Hepatocyte (in vitro differentiated cells): Measurements from ENCODE around the gene NLRX1.

Experiments used
- EZH2 ChIP-seq: fragments of 200-600 bp; sonication (generic); IDR thresholded peaks from 2 replicates; pipeline ENCODE4 v1.6.1; 2016; ENCODE audit warnings: antibody characterized with exemption, mild to moderate bottlenecking, borderline replicate concordance
- TF ChIP-seq, protein P1 (sequence below): fragments of 200-600 bp; sonication (generic); IDR thresholded peaks from 2 replicates; pipeline ENCODE4 v1.5.1; 2016; ENCODE audit warnings: antibody characterized with exemption, mild to moderate bottlenecking; ENCODE audit not compliant: poor library complexity

DNA sequence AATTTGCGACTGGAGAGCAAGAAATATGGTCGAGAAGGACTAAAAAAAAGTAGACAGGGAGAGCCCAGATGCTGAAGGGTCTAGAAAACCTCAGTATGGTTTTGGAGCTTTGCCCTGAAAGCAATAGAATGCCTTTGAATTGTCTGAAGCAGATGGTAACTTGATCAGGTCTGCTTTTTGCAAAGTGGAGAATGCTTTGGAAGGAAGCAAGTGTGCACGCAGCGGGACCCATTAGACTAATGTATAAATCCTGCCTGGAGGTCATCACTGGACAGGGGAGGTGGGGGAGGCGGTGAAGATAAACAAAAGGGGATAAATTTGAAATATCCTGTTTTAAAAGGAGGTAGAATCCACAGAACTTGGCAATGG is 47.9 kb upstream of the NLRX1 start:
- no peak for TF ChIP-seq EZH2
- TF ChIP-seq, protein P1, sequence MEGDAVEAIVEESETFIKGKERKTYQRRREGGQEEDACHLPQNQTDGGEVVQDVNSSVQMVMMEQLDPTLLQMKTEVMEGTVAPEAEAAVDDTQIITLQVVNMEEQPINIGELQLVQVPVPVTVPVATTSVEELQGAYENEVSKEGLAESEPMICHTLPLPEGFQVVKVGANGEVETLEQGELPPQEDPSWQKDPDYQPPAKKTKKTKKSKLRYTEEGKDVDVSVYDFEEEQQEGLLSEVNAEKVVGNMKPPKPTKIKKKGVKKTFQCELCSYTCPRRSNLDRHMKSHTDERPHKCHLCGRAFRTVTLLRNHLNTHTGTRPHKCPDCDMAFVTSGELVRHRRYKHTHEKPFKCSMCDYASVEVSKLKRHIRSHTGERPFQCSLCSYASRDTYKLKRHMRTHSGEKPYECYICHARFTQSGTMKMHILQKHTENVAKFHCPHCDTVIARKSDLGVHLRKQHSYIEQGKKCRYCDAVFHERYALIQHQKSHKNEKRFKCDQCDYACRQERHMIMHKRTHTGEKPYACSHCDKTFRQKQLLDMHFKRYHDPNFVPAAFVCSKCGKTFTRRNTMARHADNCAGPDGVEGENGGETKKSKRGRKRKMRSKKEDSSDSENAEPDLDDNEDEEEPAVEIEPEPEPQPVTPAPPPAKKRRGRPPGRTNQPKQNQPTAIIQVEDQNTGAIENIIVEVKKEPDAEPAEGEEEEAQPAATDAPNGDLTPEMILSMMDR = no peak
